NCI-H2171 treated with DMSO at 0.1 percent for 48 hours (cell line): ENCODE data around the gene PCID2.
"Not testable (repeated sequence)": the region's sequence is repeated elsewhere in the genome, so short reads cannot be mapped to it uniquely, and the experiment has no call there.

Experiments used
- DNase-seq: peaks from one replicate; lab custom pipeline; 2025; lab: John Stamatoyannopoulos, UW

PCID2 gene

DNA sequence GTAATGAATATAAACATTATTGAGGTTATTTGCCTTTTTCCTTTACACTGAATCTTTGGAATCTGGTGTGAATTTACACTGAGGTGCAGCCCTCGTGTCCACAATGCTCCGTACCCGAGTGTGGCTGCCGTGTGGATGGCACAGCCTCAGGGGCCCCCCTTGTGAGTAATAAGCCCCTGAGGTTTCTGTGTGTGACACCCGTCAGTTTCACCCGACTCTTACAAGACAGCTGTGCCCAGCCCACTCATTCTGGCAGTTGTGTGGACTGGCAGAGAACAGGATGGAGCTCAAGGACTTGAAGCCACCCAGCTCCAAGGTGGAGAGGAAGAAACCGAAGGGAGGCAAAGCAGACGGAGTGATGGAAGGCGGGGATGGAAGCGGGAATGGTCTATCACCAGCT, 42.2 kb downstream of the PCID2 start:
- DNase-seq, result no peak

DNA sequence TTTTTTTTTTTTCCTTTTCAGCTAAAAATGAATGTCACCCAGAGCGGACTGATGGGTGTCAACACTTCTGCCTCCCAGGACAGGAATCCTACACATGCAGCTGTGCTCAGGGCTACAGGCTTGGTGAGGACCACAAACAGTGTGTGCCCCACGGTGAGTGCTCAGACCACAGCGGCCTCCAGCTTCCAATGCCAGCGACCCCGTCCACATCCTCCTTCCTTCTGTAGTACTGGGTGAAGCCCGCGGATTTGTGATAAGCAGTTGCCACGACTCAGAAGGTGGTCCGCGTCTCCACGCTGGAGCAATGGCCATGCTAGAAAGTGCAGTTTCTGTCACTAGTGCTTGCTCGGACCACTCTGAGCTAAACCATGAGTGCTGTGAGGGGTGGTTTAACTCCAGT, 44.0 kb downstream of the PCID2 start:
- DNase-seq, result no peak

DNA sequence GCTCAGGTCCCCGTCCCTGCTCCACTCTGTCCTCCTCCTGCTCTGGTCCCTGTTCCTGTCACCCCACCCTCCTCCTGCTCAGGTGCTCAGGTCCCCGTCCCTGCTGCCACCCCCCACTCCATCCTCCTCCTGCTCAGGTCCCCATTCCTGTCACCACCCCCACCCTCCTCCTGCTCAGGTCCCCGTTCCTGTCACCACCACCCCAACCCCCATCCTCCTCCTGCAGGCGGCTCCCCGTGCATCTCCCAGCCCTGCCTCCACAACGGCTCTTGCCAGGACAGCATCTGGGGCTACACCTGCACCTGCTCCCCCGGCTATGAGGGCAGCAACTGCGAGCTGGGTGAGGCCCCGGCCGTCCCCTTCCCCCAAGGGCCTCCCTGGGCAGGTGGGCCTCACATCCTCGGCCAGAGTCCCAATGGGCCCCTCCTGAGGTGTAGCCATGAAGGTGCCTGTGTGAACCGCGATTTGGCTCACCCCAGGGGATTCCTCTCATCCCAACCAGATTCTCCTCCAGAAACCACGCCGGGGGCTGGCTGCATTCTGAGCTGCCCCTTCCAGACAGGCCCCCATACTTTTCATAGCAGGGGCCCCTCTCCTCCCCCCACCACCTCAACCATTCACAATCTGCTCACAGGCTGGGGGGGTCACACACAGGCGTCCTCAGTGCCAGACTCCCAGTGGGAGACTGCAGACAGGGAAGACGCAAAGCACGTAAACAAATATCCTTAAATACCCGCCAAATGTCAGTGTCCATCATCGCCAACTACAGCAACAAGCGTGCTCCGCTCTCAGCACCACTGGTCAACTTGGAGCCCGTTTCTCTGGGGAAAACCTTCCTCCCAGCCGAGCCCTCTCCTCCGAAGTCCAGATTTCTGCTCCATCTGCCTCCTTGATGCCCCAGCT, 45.4 kb downstream of the PCID2 start:
- DNase-seq, result peak; percentile 63

GRCh38 chr13:113161975-113162374, 46.5 kb downstream of the PCID2 start:
- not testable (repeated sequence) for DNase-seq

GRCh38 chr13:113161433-113161832, 47.0 kb downstream of the PCID2 start:
- DNase-seq, result no peak

GRCh38 chr13:113160983-113161382, 47.5 kb downstream of the PCID2 start:
- no peak for DNase-seq

DNA sequence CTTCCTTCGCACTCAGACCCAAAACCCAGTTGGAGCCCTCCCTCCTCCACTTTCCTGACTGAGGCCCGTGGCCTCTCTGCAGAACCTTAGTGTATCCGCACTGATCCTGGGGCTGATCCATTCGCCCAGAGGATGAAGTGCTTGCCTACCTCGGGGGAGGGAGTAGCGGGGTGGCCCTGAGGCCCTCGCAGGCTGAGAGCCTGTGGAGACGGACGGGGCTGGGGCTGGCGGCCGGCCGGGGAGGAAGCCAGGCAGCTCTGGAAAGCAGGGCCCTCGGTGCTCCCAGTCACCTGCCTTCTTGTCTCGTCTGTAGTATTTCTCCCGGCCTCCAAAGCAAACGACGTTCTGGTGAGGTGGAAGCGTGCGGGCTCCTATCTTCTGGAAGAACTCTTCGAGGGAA, 48.8 kb downstream of the PCID2 start:
- no peak for DNase-seq

DNA sequence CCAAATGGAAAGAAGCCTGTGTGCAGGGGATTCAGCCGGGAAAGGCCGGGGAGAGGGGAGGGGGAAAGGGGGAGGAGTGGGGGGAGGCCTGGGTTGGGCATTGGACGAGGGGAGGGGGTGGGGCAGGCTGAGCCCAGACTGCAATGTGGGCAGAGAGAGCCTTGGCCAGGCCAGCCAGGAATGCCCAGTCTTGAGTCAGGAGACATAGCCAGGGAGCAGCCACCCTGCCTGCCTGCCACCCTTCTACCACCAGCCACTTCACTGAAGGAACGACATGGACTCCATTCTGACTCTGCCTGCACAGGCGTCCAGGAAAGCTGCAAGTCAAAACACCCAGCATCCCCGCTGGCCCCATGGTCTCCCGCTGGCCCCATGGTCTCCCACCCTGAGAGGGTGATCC, 49.5 kb downstream of the PCID2 start:
- no peak for DNase-seq

GRCh38 chr13:113157929-113158747, 50.3 kb downstream of the PCID2 start, which contains the start of gene PROZ:
Gene PROZ (plus strand): TSS chr13:113158648. CDS start chr13:113158661, 13 bp downstream.
- peak; percentile 33 for DNase-seq

GRCh38 chr13:113157206-113157928, 51.1 kb downstream of the PCID2 start:
- DNase-seq, result peak; percentile 33

- no peak for DNase-seq
Measured at GRCh38 chr13:113155982-113156655, 52.4 kb downstream of the PCID2 start.

GRCh38 chr13:113155201-113155600, 53.3 kb downstream of the PCID2 start:
- no peak for DNase-seq

- peak; percentile 61 for DNase-seq
Measured at GRCh38 chr13:113153810-113154748, 54.4 kb downstream of the PCID2 start.

DNA sequence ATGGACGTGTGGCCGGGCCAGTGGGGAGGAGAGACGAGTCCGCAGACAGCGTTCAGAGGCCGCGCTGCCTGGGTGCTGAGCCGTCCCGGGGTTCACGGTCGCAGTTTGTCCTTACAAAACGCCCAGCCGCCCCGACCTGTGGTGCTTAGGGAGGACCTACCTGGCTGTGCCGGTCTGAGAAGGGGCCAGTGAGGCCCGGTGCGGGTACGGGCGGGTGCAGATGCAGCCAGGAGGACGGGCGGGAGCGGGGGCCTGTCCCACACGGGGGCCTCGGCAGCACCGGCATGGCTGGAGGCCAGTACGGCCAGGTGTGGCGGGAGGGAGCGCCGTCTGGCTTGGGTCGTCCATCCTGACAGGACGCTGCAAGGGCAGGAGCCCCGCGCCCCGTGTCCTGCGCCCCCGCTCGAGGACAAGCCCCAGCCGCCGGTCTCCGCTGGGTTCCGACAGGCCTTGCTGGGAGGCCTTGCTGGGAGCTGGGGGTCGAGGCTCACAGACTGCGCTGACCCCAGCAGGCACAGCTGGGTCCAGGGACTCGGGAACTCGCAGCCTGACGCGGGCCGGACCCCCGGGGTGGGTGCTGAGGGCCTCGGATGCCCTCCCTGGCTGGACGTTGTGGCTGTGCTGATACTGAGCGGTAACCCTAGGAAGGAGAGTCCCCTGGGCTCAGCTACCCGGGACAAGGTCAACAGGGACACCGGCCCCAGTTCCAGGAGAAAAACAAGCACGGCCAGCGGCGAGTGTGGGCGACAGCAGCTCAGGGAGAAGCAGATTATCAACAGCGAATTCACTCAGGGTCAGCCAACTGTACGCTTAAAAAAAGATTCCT, 55.3 kb downstream of the PCID2 start:
- no peak for DNase-seq

DNA sequence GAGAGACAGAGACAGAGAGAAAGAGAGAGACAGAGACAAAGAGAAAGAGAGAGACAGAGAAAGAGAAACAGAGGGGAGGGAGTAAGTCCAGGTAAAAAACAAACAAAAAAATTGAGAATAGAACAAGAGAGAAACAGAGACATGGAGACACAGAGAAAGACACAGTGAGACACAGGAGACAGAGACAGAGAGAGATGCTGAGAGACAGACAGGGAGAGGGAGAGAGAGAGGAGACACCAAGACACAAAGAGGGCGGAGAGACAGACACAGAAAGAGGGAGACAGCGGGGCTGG, 55.8 kb downstream of the PCID2 start:
- peak; percentile 35 for DNase-seq

DNA sequence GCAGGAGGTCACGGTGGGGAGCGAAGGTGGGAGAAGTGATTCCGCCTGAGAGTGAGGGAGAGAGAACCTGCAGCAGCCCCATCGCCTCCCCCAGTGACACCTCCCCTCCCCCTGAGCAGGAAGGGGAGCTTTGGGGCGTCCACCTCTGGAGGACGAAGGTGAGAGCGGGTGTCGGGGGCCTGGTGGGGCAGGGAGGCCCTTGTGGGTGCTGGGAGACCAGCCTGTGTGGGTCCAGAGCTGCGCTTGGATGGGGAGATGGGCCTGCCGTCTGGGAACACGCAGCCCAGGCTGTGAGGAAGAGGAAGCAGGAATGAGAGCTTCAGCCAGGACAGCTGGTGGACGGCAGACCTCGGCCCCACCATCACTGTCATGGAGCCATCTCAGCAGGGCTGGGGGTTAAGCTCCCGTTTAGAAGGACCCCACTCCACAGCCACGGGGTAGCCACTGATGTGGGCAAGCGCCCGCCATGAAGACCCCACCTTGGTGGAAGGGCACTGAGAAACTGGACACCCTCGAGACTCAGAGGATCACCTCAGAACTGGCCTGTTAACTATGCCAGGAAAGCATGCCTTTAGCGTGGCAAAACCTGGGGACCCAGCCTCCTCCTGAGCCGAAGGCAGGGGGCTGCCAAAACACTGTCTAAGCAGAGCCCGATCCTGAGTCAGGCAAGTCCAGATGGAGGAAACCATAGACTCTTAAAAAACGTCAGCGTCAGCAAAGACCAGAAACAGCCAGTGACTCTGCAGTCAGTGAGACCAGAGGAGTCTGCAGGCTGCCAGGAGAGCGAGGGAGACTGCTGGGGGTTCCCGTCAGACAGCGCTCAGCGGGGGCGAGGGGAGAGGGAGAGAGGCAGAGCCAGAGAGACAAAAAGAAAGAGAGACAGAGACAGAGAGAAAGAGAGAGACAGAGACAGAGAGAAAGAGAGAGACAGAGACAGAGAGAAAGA, 56.5 kb downstream of the PCID2 start:
- no peak for DNase-seq

- DNase-seq, result no peak
Measured at GRCh38 chr13:113150550-113151365, 57.7 kb downstream of the PCID2 start.
